Brain microvascular endothelial cell (primary cell): ENCODE measurements around the gene NRG2.

ENCODE experiments used
- DNase-seq: peaks from one replicate; pipeline ENCODE4 v3.0.0-alpha.2; 2020
- H3K27ac ChIP-seq: fragments of 250-450 bp; sonication (Bioruptor Pico); 2 replicates; pipeline ENCODE4 v1.5.1; 2020; ENCODE audit warnings: mild to moderate bottlenecking, moderate library complexity
- H3K27me3 ChIP-seq: fragments of 250-450 bp; sonication (Bioruptor Pico); replicated peaks from 2 replicates; pipeline ENCODE4 v1.5.1; 2020; ENCODE audit warnings: mild to moderate bottlenecking
- H3K36me3 ChIP-seq: fragments of 250-450 bp; sonication (Bioruptor Pico); replicated peaks from 2 replicates; pipeline ENCODE4 v1.5.1; 2020; ENCODE audit warnings: mild to moderate bottlenecking
- H3K4me3 ChIP-seq: 2 replicates; pipeline ENCODE4 v1.5.1; 2011; ENCODE audit warnings: low read depth, mild to moderate bottlenecking, control low read depth, low read length, moderate library complexity
- in situ Hi-C: cut with HindIII; loops from 2 replicates; pipeline ENCODE4 v1.10.0; 2017; ENCODE audit warnings: low sequenced_read_pairs, low pct_ligation_motif_present
- TF ChIP-seq, protein P1 (sequence below): IDR thresholded peaks from 2 replicates; pipeline ENCODE4 v1.5.1; 2011; ENCODE audit warnings: low read depth, mild to moderate bottlenecking, moderate library complexity, low read length, control low read depth, inconsistent platforms; ENCODE audit errors: missing control alignments

NRG2 gene

DNA sequence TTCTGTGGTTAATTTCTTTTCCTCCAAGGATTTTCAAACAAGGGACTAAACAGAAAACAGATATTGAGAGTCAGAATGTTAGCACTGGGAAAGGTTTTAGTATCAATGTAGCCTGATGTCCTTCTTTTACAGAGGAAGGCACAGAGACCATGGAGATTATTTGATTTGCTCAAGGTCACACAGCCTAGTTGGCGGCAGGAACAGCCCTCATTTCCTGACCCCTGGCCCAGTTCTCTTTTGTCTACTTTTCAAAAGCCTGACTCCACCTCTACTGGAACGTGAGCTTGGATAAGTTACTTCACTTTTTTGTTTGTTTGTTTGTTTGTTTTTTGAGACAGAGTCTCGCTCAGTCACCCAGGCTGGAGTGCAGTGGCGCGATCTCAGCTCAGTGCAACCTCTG, 6.6 kb upstream of the NRG2 start:
- TF ChIP-seq, protein P1, sequence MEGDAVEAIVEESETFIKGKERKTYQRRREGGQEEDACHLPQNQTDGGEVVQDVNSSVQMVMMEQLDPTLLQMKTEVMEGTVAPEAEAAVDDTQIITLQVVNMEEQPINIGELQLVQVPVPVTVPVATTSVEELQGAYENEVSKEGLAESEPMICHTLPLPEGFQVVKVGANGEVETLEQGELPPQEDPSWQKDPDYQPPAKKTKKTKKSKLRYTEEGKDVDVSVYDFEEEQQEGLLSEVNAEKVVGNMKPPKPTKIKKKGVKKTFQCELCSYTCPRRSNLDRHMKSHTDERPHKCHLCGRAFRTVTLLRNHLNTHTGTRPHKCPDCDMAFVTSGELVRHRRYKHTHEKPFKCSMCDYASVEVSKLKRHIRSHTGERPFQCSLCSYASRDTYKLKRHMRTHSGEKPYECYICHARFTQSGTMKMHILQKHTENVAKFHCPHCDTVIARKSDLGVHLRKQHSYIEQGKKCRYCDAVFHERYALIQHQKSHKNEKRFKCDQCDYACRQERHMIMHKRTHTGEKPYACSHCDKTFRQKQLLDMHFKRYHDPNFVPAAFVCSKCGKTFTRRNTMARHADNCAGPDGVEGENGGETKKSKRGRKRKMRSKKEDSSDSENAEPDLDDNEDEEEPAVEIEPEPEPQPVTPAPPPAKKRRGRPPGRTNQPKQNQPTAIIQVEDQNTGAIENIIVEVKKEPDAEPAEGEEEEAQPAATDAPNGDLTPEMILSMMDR, result no peak
- Histone ChIP-seq H3K27me3 (peaks cover 6% of the 10 kb centered on the region), H3K36me3 (no peaks in the 10 kb centered on the region), H3K27ac (no peak overlapping the region), H3K4me3 (no peak overlapping the region)
- DNase-seq, result no peak
- in situ Hi-C loops, result no loop called here

GRCh38 chr5:140049205-140049604, 6.1 kb upstream of the NRG2 start:
- no peak for DNase-seq
- in situ Hi-C loops, result no loop called here
- peaks cover 9% of the 10 kb centered on the region for H3K27me3 ChIP-seq

DNA sequence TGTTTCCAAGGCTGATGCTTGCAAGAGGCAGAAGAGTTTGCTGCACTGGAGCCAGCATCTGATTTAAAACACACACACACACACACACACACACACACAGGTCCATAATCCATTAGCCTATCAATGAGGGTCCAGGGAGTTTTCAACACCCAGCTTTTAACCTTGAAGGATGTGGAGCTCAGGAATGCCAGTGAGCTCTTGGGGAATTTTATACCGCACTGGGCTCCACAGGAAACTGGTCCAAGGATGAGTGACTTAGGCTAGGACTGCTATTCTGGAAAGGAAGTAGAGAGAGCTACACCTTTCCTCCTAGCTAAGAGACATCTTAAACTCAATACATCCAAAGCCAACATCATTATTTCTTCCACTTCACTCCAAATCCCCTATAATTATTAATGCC, 942 bp upstream of the NRG2 start:
- H3K4me3 ChIP-seq, result no peak overlapping the region
- TF ChIP-seq, protein P1, result no peak
- no peak overlapping the region for H3K27ac ChIP-seq
- H3K27me3 ChIP-seq, result peaks cover 9% of the 10 kb centered on the region
- in situ Hi-C loops, result no loop called here
- H3K36me3 ChIP-seq, result no peaks in the 10 kb centered on the region
- no peak for DNase-seq

More at GRCh38 chr5:140049205-140049604, 6.1 kb upstream of the NRG2 start:
- Histone ChIP-seq H3K36me3 (no peaks in the 10 kb centered on the region), H3K27ac (no peak overlapping the region), H3K4me3 (no peak overlapping the region)
- TF ChIP-seq, protein P1, result no peak

DNA sequence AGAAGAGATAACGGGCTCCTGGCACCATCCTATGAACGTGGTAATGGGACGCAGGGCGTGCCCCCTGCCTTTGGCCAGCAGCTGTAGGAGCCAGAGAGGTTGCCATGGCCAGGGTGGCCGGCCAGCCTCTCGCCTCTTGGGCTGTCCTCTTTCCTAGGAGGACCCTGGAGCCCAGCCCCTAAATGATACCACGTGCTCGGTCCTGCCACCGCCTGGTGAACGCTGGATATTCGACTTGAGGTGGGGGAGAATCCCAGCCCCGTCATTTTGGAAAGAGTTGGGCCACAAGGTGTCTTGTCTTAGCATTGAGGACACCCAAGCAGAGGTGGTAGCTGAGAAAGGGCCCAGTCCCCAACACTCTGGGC, 391 bp upstream of the NRG2 start:
- in situ Hi-C loops, result no loop called here
- peak overlapping the region; percentile 57 for H3K4me3 ChIP-seq
- TF ChIP-seq, protein P1, result no peak
- H3K27me3 ChIP-seq, result peaks cover 9% of the 10 kb centered on the region
- no peak for DNase-seq
- H3K27ac ChIP-seq, result no peak overlapping the region
- H3K36me3 ChIP-seq, result no peaks in the 10 kb centered on the region

DNA sequence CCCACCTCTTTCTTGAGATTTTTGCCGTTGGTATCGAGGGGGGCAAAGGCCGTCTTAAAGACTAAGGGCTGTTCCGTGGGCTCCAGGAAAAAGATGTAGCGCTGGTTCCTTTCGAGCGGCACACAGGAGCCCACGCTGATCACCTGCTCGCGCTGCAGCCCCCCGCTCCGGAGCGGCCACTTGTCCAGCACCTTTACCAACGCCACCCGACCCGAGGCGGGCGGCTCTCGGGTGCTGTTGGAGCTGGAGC, 781 bp downstream of the NRG2 start:
- Histone ChIP-seq H3K4me3 (peak overlapping the region; percentile 57), H3K27ac (no peak overlapping the region), H3K27me3 (peaks cover 9% of the 10 kb centered on the region), H3K36me3 (no peaks in the 10 kb centered on the region)
- TF ChIP-seq, protein P1, result no peak
- in situ Hi-C loops, result no loop called here
- DNase-seq, result no peak

DNA sequence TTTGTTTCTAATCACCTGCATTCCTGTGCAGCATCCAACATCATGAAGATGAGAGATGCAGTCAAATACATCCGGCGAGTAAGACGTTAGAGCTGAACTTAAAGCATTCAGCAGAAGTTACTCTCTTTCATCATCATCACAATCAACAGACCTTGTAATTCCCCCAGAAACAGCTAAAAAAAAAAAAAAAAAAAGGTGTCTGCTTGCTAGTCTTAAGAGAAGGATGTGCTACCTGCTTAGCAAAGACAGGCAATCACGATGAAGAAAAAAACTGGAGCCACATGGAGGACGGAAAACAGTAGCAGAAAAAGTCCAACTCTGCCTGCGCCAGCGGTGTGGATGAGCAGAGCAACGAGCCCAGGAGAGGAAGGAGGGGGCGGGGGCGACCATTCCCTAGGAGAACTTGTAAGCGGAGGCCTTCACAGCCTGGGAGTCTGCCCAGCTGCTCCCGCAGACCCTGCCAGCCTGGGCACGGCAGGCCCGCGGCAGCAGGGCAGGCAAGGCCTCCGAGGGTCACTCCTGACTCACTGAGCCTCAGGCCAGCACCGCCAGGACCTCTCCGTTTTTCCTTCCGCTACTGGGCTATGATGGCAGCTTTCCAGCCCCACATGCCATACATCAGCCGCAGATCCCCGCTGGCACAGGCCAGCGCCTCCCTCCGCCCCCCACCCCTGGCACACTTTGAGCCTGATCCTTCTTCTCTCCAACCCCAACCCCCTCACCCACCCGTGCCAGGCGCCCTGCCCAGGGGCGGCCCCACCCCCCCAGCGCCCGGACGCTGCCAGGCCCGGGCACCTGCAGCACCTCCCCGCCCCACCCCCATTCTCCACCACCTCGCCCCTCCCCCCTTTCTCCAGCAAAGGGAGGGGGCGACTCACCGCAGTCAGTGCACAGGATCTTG, 1.4 kb downstream of the NRG2 start:
- Histone ChIP-seq H3K4me3 (peak overlapping the region; percentile 57), H3K36me3 (no peaks in the 10 kb centered on the region), H3K27me3 (peaks cover 9% of the 10 kb centered on the region), H3K27ac (no peak overlapping the region)
- TF ChIP-seq, protein P1, result no peak
- in situ Hi-C loops, result no loop called here
- peak; percentile 11 for DNase-seq
